Measurements from ENCODE around the gene MTR. TPM values are rescaled to one million over a fixed set of nuclear protein-coding genes. Genes with fewer than 3 reads are reported as not detected.

MTR gene
- total and polyA plus RNA-seq, 4 donors: 4.6 to 59.5 (median 32.1) TPM

- Histone ChIP-seq H3K27me3 (ENCODE audit: control insufficient read depth in 1 of 2, insufficient read depth in 2 of 2, low read length in 1 of 2) (no peaks in the 10 kb centered on the region), H3K4me3 (ENCODE audit: low read length in 2 of 2) (no peak overlapping the region), H3K27ac (ENCODE audit: low read depth in 1 of 2, low read length in 2 of 2) (no peak overlapping the region), H3K4me1 (ENCODE audit: control insufficient read depth in 1 of 2, insufficient read depth in 2 of 2, low read length in 2 of 2) (no peaks in the 10 kb centered on the region), H3K36me3 (ENCODE audit: control insufficient read depth in 1 of 2, insufficient read depth in 2 of 2, low read length in 1 of 2) (peaks cover 0 to 4% of the 10 kb centered on the region in 2 donors), H3K9me3 (ENCODE audit: control insufficient read depth, low read length) (no peaks in the 10 kb centered on the region)
- intact Hi-C loops (cut with DNase I): no loop called here
- whole genome bisulfite sequencing, 2 donors: 62 to 66% methylated on average over 3 of the region's 3 CpGs
- DNase-seq (no peak), ATAC-seq (ENCODE audit: low FRiP score) (no peak)
Measured at GRCh38 chr1:236766506-236766905, 28.6 kb upstream of the MTR start.

GRCh38 chr1:236767276-236767675, 27.8 kb upstream of the MTR start:
- DNase-seq (no peak), ATAC-seq (ENCODE audit: low FRiP score) (no peak)
- Histone ChIP-seq H3K4me3 (ENCODE audit: low read length in 2 of 2) (no peak overlapping the region), H3K27me3 (ENCODE audit: control insufficient read depth in 1 of 2, insufficient read depth in 2 of 2, low read length in 1 of 2) (no peaks in the 10 kb centered on the region), H3K27ac (ENCODE audit: low read depth in 1 of 2, low read length in 2 of 2) (no peak overlapping the region), H3K36me3 (ENCODE audit: control insufficient read depth in 1 of 2, insufficient read depth in 2 of 2, low read length in 1 of 2) (peaks cover 0 to 3% of the 10 kb centered on the region in 2 donors), H3K9me3 (ENCODE audit: control insufficient read depth, low read length) (no peaks in the 10 kb centered on the region), H3K4me1 (ENCODE audit: control insufficient read depth in 1 of 2, insufficient read depth in 2 of 2, low read length in 2 of 2) (no peaks in the 10 kb centered on the region)
- 51 to 64% methylated on average over 6 of the region's 6 CpGs for WGBS, 2 donors
- intact Hi-C loops (cut with DNase I): no loop called here

- no peaks in the 10 kb centered on the region for H3K9me3 ChIP-seq (ENCODE audit: control insufficient read depth, low read length)
- H3K27me3 ChIP-seq (ENCODE audit: control insufficient read depth in 1 of 2, insufficient read depth in 2 of 2, low read length in 1 of 2): no peaks in the 10 kb centered on the region
- no peak overlapping the region for H3K27ac ChIP-seq (ENCODE audit: low read depth in 1 of 2, low read length in 2 of 2)
- no peaks in the 10 kb centered on the region for H3K4me1 ChIP-seq (ENCODE audit: control insufficient read depth in 1 of 2, insufficient read depth in 2 of 2, low read length in 2 of 2)
- no peak for DNase-seq
- no peak overlapping the region for H3K4me3 ChIP-seq (ENCODE audit: low read length in 2 of 2)
- H3K36me3 ChIP-seq (ENCODE audit: control insufficient read depth in 1 of 2, insufficient read depth in 2 of 2, low read length in 1 of 2): no peaks in the 10 kb centered on the region
- ATAC-seq (ENCODE audit: low FRiP score): no peak
- intact Hi-C loops (cut with DNase I): no loop called here
Measured at GRCh38 chr1:236768601-236769000, 26.5 kb upstream of the MTR start.

- ATAC-seq (ENCODE audit: low FRiP score) (no peak), DNase-seq (no peak)
- H3K27ac ChIP-seq (ENCODE audit: low read depth in 1 of 2, low read length in 2 of 2): no peak overlapping the region
- no peaks in the 10 kb centered on the region for H3K36me3 ChIP-seq (ENCODE audit: control insufficient read depth in 1 of 2, insufficient read depth in 2 of 2, low read length in 1 of 2)
- H3K4me1 ChIP-seq (ENCODE audit: control insufficient read depth in 1 of 2, insufficient read depth in 2 of 2, low read length in 2 of 2): no peaks in the 10 kb centered on the region
- H3K4me3 ChIP-seq (ENCODE audit: low read length in 2 of 2): no peak overlapping the region
- no peaks in the 10 kb centered on the region for H3K9me3 ChIP-seq (ENCODE audit: control insufficient read depth, low read length)
- H3K27me3 ChIP-seq (ENCODE audit: control insufficient read depth in 1 of 2, insufficient read depth in 2 of 2, low read length in 1 of 2): no peaks in the 10 kb centered on the region
- intact Hi-C loops (cut with DNase I): loop anchor here (2.0 to 10.0 kb wide), 3 partner anchors 162 to 669 kb away; no protein-coding TSS in a partner anchor
- WGBS, 2 donors: 76 to 77% methylated on average over 3 of the region's 3 CpGs
Measured at GRCh38 chr1:236773919-236774318, 21.2 kb upstream of the MTR start.

- WGBS, 2 donors: 31 to 35% methylated on average over 3 of the region's 3 CpGs
- Histone ChIP-seq H3K27ac (ENCODE audit: low read depth in 1 of 2, low read length in 2 of 2) (no peak overlapping the region), H3K9me3 (ENCODE audit: control insufficient read depth, low read length) (peaks cover 3% of the 10 kb centered on the region), H3K36me3 (ENCODE audit: control insufficient read depth in 1 of 2, insufficient read depth in 2 of 2, low read length in 1 of 2) (no peaks in the 10 kb centered on the region), H3K27me3 (ENCODE audit: control insufficient read depth in 1 of 2, insufficient read depth in 2 of 2, low read length in 1 of 2) (no peaks in the 10 kb centered on the region), H3K4me3 (ENCODE audit: low read length in 2 of 2) (no peak overlapping the region), H3K4me1 (ENCODE audit: control insufficient read depth in 1 of 2, insufficient read depth in 2 of 2, low read length in 2 of 2) (no peaks in the 10 kb centered on the region)
- ATAC-seq (ENCODE audit: low FRiP score) (no peak), DNase-seq (no peak)
- intact Hi-C loops (cut with DNase I): loop anchor here (2.0 to 10.0 kb wide), 3 partner anchors 163 to 670 kb away; no protein-coding TSS in a partner anchor
Measured at GRCh38 chr1:236774926-236775325, 20.2 kb upstream of the MTR start.

GRCh38 chr1:236779312-236779711, 15.8 kb upstream of the MTR start:
- no peaks in the 10 kb centered on the region for H3K36me3 ChIP-seq (ENCODE audit: control insufficient read depth in 1 of 2, insufficient read depth in 2 of 2, low read length in 1 of 2)
- H3K4me1 ChIP-seq (ENCODE audit: control insufficient read depth in 1 of 2, insufficient read depth in 2 of 2, low read length in 2 of 2): no peaks in the 10 kb centered on the region
- no peak for DNase-seq
- no peaks in the 10 kb centered on the region for H3K27me3 ChIP-seq (ENCODE audit: control insufficient read depth in 1 of 2, insufficient read depth in 2 of 2, low read length in 1 of 2)
- intact Hi-C loops (cut with DNase I): loop anchor here in 1 of 2 donors (10.0 kb wide), 1 partner anchor 675 kb away; no protein-coding TSS in a partner anchor
- WGBS, 2 donors: 82 to 86% methylated on average over 2 of the region's 2 CpGs
- H3K9me3 ChIP-seq (ENCODE audit: control insufficient read depth, low read length): peaks cover 3% of the 10 kb centered on the region
- no peak overlapping the region for H3K27ac ChIP-seq (ENCODE audit: low read depth in 1 of 2, low read length in 2 of 2)
- no peak for ATAC-seq (ENCODE audit: low FRiP score)
- no peak overlapping the region for H3K4me3 ChIP-seq (ENCODE audit: low read length in 2 of 2)

- Histone ChIP-seq H3K27ac (ENCODE audit: low read depth in 1 of 2, low read length in 2 of 2) (no peak overlapping the region), H3K9me3 (ENCODE audit: control insufficient read depth, low read length) (no peaks in the 10 kb centered on the region), H3K36me3 (ENCODE audit: control insufficient read depth in 1 of 2, insufficient read depth in 2 of 2, low read length in 1 of 2) (no peaks in the 10 kb centered on the region), H3K4me1 (ENCODE audit: control insufficient read depth in 1 of 2, insufficient read depth in 2 of 2, low read length in 2 of 2) (no peaks in the 10 kb centered on the region), H3K27me3 (ENCODE audit: control insufficient read depth in 1 of 2, insufficient read depth in 2 of 2, low read length in 1 of 2) (no peaks in the 10 kb centered on the region), H3K4me3 (ENCODE audit: low read length in 2 of 2) (no peak overlapping the region)
- no peak for ATAC-seq (ENCODE audit: low FRiP score)
- 77 to 81% methylated on average over 2 of the region's 2 CpGs for WGBS, 2 donors
- no peak for DNase-seq
- intact Hi-C loops (cut with DNase I): no loop called here
Measured at GRCh38 chr1:236785477-236785876, 9.6 kb upstream of the MTR start.

GRCh38 chr1:236786453-236786852, 8.6 kb upstream of the MTR start:
- no peak overlapping the region for H3K4me3 ChIP-seq (ENCODE audit: low read length in 2 of 2)
- H3K4me1 ChIP-seq (ENCODE audit: control insufficient read depth in 1 of 2, insufficient read depth in 2 of 2, low read length in 2 of 2): no peaks in the 10 kb centered on the region
- no peak overlapping the region for H3K27ac ChIP-seq (ENCODE audit: low read depth in 1 of 2, low read length in 2 of 2)
- intact Hi-C loops (cut with DNase I): no loop called here
- WGBS, 2 donors: 91% methylated on average over 16 of the region's 16 CpGs
- no peaks in the 10 kb centered on the region for H3K27me3 ChIP-seq (ENCODE audit: control insufficient read depth in 1 of 2, insufficient read depth in 2 of 2, low read length in 1 of 2)
- no peaks in the 10 kb centered on the region for H3K36me3 ChIP-seq (ENCODE audit: control insufficient read depth in 1 of 2, insufficient read depth in 2 of 2, low read length in 1 of 2)
- peak in 1 of 2 donors; percentile 46 for DNase-seq
- H3K9me3 ChIP-seq (ENCODE audit: control insufficient read depth, low read length): no peaks in the 10 kb centered on the region
- ATAC-seq (ENCODE audit: low FRiP score): no peak

GRCh38 chr1:236794585-236795034, 482 bp upstream of the MTR start:
- WGBS, 2 donors: 12 to 13% methylated on average over 11 of the region's 11 CpGs
- Histone ChIP-seq H3K4me3 (ENCODE audit: low read length in 2 of 2) (peak overlapping the region in 1 of 2 donors; percentile 37), H3K27ac (ENCODE audit: low read depth in 1 of 2, low read length in 2 of 2) (no peak overlapping the region), H3K4me1 (ENCODE audit: control insufficient read depth in 1 of 2, insufficient read depth in 2 of 2, low read length in 2 of 2) (no peaks in the 10 kb centered on the region), H3K36me3 (ENCODE audit: control insufficient read depth in 1 of 2, insufficient read depth in 2 of 2, low read length in 1 of 2) (no peaks in the 10 kb centered on the region), H3K9me3 (ENCODE audit: control insufficient read depth, low read length) (no peaks in the 10 kb centered on the region), H3K27me3 (ENCODE audit: control insufficient read depth in 1 of 2, insufficient read depth in 2 of 2, low read length in 1 of 2) (no peaks in the 10 kb centered on the region)
- DNase-seq (no peak), ATAC-seq (ENCODE audit: low FRiP score) (no peak)
- intact Hi-C loops (cut with DNase I): no loop called here

All from aorta (tissue), 5 donors.